Measurements from ENCODE around the gene HOGA1.
"Not testable (repeated sequence)": the region's sequence is repeated elsewhere in the genome, so short reads cannot be mapped to it uniquely, and the experiment has no call there.

The HOGA1 gene

DNA sequence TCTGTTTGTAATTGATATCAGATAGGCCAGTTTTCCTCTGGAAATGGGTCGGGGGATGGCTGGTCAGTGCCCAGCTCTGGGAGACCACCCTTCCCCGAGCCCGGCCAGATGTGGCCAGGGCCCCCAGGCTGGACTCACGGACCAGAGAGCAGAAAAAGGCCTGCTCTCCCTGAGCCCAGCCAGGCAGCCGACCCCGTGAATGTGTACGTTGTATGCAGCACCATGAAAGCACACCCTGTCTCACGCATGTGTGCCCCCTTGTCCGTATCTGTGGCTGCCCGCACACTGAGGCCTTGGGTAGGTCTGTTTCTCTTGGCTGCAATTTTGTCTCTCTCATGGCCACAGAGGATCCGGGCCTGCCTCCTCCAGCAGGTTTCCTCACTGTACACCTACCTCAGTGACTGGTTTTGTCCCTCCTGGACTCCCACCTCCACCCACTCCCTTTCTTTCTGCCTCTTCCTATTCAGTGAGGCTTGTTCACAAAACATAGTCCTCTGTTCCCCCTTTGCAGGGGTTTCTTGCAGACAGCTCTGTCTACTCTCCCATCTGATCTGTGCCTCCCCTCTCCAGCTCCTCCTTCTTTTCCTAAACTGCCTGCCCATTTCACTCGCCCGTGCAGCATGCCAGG is 35.2 kb upstream of the HOGA1 start:
- TF ChIP-seq, protein P1, sequence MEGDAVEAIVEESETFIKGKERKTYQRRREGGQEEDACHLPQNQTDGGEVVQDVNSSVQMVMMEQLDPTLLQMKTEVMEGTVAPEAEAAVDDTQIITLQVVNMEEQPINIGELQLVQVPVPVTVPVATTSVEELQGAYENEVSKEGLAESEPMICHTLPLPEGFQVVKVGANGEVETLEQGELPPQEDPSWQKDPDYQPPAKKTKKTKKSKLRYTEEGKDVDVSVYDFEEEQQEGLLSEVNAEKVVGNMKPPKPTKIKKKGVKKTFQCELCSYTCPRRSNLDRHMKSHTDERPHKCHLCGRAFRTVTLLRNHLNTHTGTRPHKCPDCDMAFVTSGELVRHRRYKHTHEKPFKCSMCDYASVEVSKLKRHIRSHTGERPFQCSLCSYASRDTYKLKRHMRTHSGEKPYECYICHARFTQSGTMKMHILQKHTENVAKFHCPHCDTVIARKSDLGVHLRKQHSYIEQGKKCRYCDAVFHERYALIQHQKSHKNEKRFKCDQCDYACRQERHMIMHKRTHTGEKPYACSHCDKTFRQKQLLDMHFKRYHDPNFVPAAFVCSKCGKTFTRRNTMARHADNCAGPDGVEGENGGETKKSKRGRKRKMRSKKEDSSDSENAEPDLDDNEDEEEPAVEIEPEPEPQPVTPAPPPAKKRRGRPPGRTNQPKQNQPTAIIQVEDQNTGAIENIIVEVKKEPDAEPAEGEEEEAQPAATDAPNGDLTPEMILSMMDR (conservative IDR thresholded peaks at IDR 0.05; ENCODE audit: low read depth, low read length) = no peak
- no peak for DNase-seq (ENCODE audit: low read depth)
- no peak overlapping the region for H3K4me3 ChIP-seq (ENCODE audit: low read depth, low read length)

DNA sequence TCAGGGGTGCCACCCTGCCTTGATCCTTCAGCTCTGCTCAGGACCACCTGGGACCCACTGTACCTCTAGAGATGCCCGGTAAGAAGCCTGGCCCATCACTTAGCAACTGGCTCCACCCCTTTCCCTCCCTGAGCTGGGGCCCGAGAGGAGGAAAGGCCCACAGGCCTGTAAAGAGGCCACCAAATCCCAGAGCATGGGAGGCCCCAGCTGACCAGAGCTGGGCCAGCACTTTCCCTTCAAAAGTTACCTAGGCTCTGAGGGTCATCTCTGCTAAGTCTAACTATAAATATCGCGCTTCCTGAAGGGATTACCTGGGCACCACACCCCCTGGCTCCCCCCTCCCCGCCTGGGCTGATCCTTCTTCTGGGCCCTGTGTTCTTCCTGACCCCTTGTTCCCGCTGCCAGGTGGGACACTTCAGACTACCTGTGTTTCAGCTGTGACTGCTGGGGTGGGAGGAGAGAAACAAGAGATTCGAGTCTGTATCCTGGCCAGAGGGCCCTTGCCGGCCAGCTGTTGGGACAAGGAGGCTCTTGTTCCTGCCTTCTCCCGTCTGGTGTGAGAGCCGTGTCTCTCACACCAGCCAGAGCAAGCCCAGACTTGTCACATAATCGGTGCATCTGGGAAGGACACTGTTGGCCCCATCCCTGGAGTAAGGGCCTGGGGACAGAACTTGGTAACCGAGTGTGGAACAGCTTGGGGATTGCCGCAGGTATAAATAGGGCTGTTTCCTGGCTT is 34.4 kb upstream of the HOGA1 start:
- no peak overlapping the region for H3K4me3 ChIP-seq (ENCODE audit: low read depth, low read length)
- DNase-seq (ENCODE audit: low read depth) = no peak
- TF ChIP-seq, protein P1 (conservative IDR thresholded peaks at IDR 0.05; ENCODE audit: low read depth, low read length) = no peak

DNA sequence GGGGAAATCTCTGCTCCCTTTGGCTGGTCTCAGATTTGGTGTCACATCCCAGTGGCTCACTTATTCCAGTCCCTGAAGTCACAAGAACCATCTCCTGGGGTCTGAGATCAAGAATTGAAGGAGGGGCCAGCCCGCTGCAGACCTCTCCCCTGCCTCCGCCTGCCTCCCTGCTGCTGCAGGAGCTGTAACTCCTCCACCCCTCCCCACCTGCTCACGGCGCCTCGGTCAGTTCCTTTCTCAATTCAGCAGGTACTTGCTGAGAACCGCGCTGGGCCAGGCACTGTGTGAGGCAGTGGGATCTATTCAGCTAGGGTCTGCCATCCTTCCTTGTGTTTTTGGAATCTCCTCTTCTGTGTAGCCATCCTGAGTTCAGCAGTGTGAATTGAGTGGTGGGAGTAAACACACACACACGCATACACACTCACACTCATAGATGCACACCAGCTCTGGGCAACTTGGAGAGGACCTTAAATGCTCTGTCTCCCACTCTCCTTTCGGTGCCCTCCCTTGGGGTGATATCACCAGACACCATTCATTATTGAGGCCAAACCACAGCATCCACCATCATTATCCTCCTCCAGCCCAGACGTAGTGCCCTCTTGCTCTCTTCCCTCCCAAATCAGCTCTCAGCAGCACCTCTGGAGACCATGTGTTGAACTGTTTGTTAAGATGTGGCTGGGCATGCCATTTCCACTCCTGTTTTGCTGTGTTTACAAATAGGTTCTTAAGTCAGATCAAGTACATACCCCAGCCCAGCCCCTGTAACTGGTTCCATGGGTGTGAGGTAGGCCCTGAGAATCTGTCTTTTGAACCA is 33.6 kb upstream of the HOGA1 start:
- DNase-seq (ENCODE audit: low read depth) = no peak
- no peak overlapping the region for H3K4me3 ChIP-seq (ENCODE audit: low read depth, low read length)
- TF ChIP-seq, protein P1 (conservative IDR thresholded peaks at IDR 0.05; ENCODE audit: low read depth, low read length) = no peak

DNA sequence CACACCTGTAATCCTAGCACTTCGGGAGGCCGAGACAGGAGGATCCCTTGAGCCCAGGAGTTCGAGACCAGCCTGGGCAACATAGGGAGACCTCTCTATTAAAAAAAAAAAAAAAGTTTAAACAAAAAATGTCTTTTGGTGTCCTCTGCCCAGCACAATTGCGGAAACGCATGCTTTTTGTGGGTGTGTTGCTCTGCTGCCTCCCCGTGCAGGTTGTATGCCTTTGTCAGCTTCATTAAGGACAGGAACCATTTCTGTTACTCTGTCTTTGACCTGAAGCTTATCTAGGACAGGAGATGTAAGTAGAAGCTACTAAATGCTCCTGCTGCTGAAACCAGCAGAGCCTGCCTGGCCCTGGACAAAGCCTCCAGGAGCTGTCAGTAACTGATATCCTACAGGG is 32.9 kb upstream of the HOGA1 start:
- DNase-seq (ENCODE audit: low read depth) = no peak
- TF ChIP-seq, protein P1 (conservative IDR thresholded peaks at IDR 0.05; ENCODE audit: low read depth, low read length) = no peak
- H3K4me3 ChIP-seq (ENCODE audit: low read depth, low read length) = no peak overlapping the region

DNA sequence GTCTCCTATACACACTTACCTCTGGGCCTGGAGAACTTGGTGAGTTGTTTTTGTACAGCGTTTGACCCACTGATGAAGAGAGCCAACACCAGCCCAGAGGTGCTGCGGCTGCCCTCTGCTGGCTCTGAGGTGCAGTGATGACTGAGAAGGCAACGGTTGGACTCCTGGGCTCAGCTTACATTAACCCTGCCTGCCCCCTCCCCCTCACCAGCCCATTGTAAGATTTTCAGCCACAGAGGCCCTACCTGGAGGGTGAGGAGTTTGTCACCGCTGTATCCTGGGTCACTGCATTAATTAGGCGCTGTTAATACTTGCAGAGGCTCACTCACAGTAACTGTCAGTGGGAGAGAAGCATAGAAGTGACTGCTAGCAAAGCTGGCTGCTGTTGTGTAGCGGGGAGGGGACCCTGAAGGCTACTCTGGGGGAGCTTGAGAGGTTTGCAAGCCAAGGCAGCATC is 30.6 kb upstream of the HOGA1 start:
- DNase-seq (ENCODE audit: low read depth) = peak; percentile 84
- no peak overlapping the region for H3K4me3 ChIP-seq (ENCODE audit: low read depth, low read length)

DNA sequence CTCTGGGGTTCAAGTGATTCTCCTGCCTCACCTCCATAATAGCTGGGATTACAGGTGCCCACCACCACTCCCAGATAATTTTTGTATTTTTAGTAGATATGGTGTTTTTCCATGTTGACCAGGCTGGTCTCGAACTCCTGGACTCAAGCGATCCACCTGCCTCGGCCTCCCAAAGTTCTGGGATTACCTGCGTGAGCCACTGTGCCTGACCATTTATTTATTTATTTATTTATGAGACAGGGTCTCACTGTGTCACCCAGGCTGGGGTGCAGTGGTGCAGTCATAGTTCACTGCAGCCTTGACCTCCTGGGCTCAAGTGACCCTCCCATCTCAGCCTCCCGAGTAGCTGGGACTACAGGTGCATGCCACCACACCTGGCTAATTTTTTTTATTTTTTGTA is 29.9 kb upstream of the HOGA1 start:
- not testable (repeated sequence) for DNase-seq (ENCODE audit: low read depth); H3K4me3 ChIP-seq (ENCODE audit: low read depth, low read length)

More for the DNA sequence above, 30.6 kb upstream of the HOGA1 start:
- TF ChIP-seq, protein P1 (conservative IDR thresholded peaks at IDR 0.05; ENCODE audit: low read depth, low read length) = peak; percentile 97

DNA sequence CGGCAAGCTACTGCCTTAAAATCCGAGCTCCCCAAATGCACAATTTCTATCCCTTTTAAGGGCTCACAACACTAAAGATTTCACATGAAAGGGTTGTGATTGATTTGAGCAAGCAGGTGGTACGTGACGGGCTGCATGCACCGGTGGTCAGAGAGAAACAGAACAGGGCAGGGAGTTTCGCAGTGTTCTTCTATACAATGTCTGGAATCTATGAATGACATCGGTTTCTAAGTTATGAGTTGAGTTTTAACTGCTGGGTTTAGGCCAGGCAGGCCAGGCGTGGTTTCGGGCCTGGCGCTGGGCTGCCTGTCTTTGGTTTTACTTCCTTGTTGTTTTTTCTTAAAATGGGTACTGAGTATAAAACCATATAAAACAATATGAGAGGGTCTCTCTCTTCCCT is 28.6 kb upstream of the HOGA1 start:
- DNase-seq (ENCODE audit: low read depth); H3K4me3 ChIP-seq (ENCODE audit: low read depth, low read length): not testable (repeated sequence)

DNA sequence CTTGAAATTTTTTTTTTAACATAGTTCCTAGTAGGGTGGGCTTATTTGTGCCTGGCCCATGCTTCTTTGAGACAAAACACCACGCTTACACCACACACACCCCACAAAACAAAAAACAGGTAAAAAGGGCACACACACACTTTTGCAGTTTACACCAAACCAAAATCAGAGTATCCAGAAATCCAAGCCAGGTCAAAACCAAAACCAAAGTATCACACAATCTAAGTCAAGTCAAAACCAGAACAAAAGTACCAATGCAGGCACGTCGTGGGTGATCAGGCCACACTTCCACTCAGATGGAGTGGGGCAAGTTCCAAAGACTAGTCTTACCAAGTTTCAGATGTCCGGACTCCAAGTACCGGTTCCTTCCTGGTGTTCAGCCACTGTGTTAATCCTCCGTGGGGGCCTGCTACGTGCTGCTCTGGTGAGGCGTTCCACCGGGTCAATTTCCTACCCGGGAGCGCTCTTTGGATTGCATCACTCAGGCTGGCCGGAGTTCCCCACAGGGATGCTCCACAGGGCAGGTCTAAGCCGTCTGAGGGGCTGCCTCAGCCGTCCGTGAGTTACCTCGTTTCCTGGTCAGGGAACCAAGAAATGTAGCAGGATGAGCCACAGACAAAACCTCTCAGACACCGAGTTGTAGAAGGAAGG is 23.3 kb upstream of the HOGA1 start:
- H3K4me3 ChIP-seq (ENCODE audit: low read depth, low read length) = not testable (repeated sequence)
- peak; percentile 51 for DNase-seq (ENCODE audit: low read depth)

DNA sequence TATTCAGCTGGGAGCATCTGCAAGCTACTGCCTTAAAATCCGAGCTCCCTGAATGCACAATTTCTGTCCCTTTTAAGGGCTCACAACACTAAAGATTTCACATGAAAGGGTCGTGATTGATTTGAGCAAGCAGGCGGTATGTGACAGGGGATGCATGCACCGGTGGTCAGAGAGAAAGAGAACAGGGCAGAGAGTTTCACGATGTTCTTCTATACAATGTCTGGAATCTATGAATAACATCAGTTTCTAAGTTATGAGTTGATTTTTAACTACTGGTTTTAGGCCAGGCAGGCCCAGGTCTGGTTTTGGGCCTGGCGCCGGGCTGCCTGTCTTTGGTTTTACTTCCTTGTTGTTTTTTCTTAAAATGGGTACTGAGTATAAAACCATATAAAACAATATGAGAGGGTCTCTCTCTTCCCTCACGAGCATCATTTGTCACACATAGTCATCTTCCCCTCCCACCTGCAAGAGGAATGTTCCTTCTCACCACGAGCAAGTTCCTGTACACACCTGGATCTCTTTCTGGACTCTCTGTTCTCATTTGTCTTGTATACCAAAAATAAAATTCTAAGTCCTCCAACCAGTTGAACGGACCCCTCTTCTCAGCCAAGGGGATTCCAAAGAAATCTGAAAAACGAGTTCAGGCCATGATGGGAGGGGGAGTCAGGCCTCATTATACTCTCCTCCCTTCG is 22.7 kb upstream of the HOGA1 start:
- not testable (repeated sequence) for H3K4me3 ChIP-seq (ENCODE audit: low read depth, low read length); DNase-seq (ENCODE audit: low read depth)

DNA sequence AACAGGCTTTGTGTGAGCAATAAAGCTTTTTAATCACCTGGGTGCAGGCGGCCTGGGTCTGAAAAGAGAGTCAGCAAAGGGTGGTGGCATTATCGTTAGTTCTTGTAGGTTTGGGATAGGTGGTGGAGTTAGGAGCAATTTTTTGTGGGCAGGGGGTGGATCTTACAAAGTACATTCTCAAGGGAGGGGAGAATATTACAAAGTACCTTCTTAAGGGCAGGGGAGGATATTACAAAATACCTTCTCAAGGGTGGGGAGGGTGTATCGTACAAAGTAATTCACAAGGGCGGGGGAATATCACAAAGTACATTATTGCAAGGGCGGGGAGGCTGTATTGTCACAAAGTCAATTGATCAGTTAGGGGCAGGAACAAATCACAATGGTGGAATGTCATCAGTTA is 21.9 kb upstream of the HOGA1 start:
- H3K4me3 ChIP-seq (ENCODE audit: low read depth, low read length); DNase-seq (ENCODE audit: low read depth): not testable (repeated sequence)

Measured in choroid plexus epithelial cell (primary cell).